H1 (cell line): Measurements from ENCODE around the gene PPP2R2C.

ENCODE experiments used
- CHD1 ChIP-seq: IDR thresholded peaks from 2 replicates; pipeline ENCODE4 v1.6.1; 2012; ENCODE audit warnings: low read depth, low read length, improper control_type of control experiment
- CTCF ChIP-seq, 3 experiments: IDR thresholded peaks; 1 replicate in 2 of 3; 2 replicates in 1 of 3; pipeline versions ENCODE4 v1.5.1 to v1.6.1; 2011; ENCODE audit warnings: low read length in 3 of 3, mild to moderate bottlenecking in 3 of 3, inconsistent platforms in 2 of 3, low read depth in 1 of 3, moderate library complexity in 1 of 3; ENCODE audit not compliant: insufficient read depth in 1 of 3; ENCODE audit errors: control extremely low read depth in 1 of 3
- EZH2 ChIP-seq: fragments of 200-600 bp; sonication (generic); IDR thresholded peaks from 2 replicates; pipeline ENCODE4 v1.7.1; 2012; ENCODE audit warnings: low read depth, mild to moderate bottlenecking, moderate library complexity, low read length, inconsistent platforms; ENCODE audit not compliant: severe bottlenecking
- FOSL1 ChIP-seq: IDR thresholded peaks from 2 replicates; pipeline ENCODE4 v1.6.1; 2011; ENCODE audit warnings: mild to moderate bottlenecking, low read depth, low read length, moderate library complexity; ENCODE audit not compliant: insufficient read depth
- GABPA ChIP-seq: IDR thresholded peaks from 2 replicates; pipeline ENCODE4 v1.6.1; 2011; ENCODE audit warnings: mild to moderate bottlenecking, low read length, moderate library complexity, borderline replicate concordance; ENCODE audit not compliant: insufficient read depth
- MAX ChIP-seq: IDR thresholded peaks from 2 replicates; pipeline ENCODE4 v1.6.1; 2012; ENCODE audit warnings: inconsistent platforms
- POLR2A ChIP-seq, 2 experiments: IDR thresholded peaks; 1 replicate in 1 of 2; 2 replicates in 1 of 2; pipeline ENCODE4 v1.6.1; 2011; ENCODE audit warnings: low read depth in 2 of 2, low read length in 2 of 2, mild to moderate bottlenecking in 2 of 2; ENCODE audit errors: control extremely low read depth in 1 of 2
- RAD21 ChIP-seq, 2 experiments: IDR thresholded peaks in 1 of 2; conservative IDR thresholded peaks in 1 of 2; 2 replicates each; pipeline ENCODE4 v1.6.1; 2011; ENCODE audit warnings: low read depth in 2 of 2, low read length in 2 of 2, improper control_type of control experiment in 1 of 2, inconsistent platforms in 1 of 2, mild to moderate bottlenecking in 1 of 2, moderate library complexity in 1 of 2
- SRF ChIP-seq: IDR thresholded peaks from 2 replicates; pipeline ENCODE4 v1.6.1; 2011; ENCODE audit warnings: mild to moderate bottlenecking, low read depth, low read length, moderate library complexity
- TEAD4 ChIP-seq: IDR thresholded peaks from 2 replicates; pipeline ENCODE4 v1.6.1; 2012; ENCODE audit warnings: low read depth, low read length, inconsistent platforms, mixed read lengths

- no peak for TF ChIP-seq POLR2A (IDR thresholded peaks at IDR 0.05; ENCODE audit: control extremely low read depth in 1 of 2, low read depth in 2 of 2, low read length in 2 of 2)
- no peak for TF ChIP-seq GABPA
- TF ChIP-seq MAX = no peak
- no peak for TF ChIP-seq EZH2
- TF ChIP-seq CTCF (IDR thresholded peaks at IDR 0.05; ENCODE audit: control extremely low read depth in 1 of 3, insufficient read depth in 1 of 3, low read depth in 1 of 3, low read length in 3 of 3) = no peak
- no peak for TF ChIP-seq FOSL1
- no peak for TF ChIP-seq RAD21 (IDR thresholded peaks at IDR 0.05 in 1 of 2, conservative IDR thresholded peaks at IDR 0.05 in 1 of 2; ENCODE audit: low read depth in 2 of 2, low read length in 2 of 2)
- no peak for TF ChIP-seq SRF
- TF ChIP-seq CHD1 = no peak
- no peak for TF ChIP-seq TEAD4
Measured at GRCh38 chr4:6461301-6462165, 10.9 kb downstream of the PPP2R2C start.
